GM23338 (cell line): Measurements from ENCODE around the gene SYT17. TPM values are rescaled to one million over a fixed set of nuclear protein-coding genes. Genes with fewer than 3 reads are reported as not detected.

Source experiments
- ATAC-seq: fragments of 200-7000 bp; cut with Tn5 transposase; 3 replicates; pipeline ENCODE4 v1.9.1; 2020
- DNase-seq: peaks from one replicate; pipeline ENCODE4 v3.0.0-alpha.2; 2015; ENCODE audit warnings: low spot score
- H2AFZ ChIP-seq: fragments of 200-600 bp; sonication (generic); 2 replicates; pipeline ENCODE4 v1.8.0; 2016; ENCODE audit warnings: antibody characterized with exemption, mild to moderate bottlenecking, moderate library complexity
- H3F3A ChIP-seq: fragments of 200-600 bp; sonication (generic); replicated peaks from 2 replicates; pipeline ENCODE4 v1.8.0; 2017; ENCODE audit warnings: antibody characterized with exemption, mixed run types, low read depth
- H3K27ac ChIP-seq: fragments of 200-600 bp; sonication (generic); 2 replicates; pipeline ENCODE4 v1.6.1; 2016; ENCODE audit warnings: low read depth
- H3K27me3 ChIP-seq: fragments of 200-600 bp; sonication (generic); 2 replicates; pipeline ENCODE4 v1.8.0; 2016; ENCODE audit warnings: mild to moderate bottlenecking, mixed run types, moderate library complexity; ENCODE audit not compliant: insufficient read depth
- H3K36me3 ChIP-seq: fragments of 200-600 bp; sonication (generic); 2 replicates; pipeline ENCODE4 v1.8.0; 2016; ENCODE audit warnings: mild to moderate bottlenecking; ENCODE audit not compliant: insufficient read depth
- H3K4me1 ChIP-seq: fragments of 200-600 bp; sonication (generic); 2 replicates; pipeline ENCODE4 v1.8.0; 2016; ENCODE audit warnings: mild to moderate bottlenecking, moderate library complexity; ENCODE audit not compliant: insufficient read depth
- H3K4me2 ChIP-seq: fragments of 200-600 bp; sonication (generic); 2 replicates; pipeline ENCODE4 v1.7.1; 2017; ENCODE audit warnings: mixed run types
- H3K4me3 ChIP-seq: fragments of 200-600 bp; sonication (generic); 2 replicates; pipeline ENCODE4 v1.6.1; 2016; ENCODE audit warnings: mixed run types
- H3K79me2 ChIP-seq: fragments of 200-600 bp; sonication (generic); replicated peaks from 2 replicates; pipeline ENCODE4 v1.8.0; 2017; ENCODE audit warnings: mild to moderate bottlenecking; ENCODE audit not compliant: insufficient read depth
- H3K9me2 ChIP-seq: fragments of 200-600 bp; sonication (generic); 2 replicates; pipeline ENCODE4 v1.8.0; 2017; ENCODE audit not compliant: insufficient read depth
- H4K20me1 ChIP-seq: fragments of 200-600 bp; sonication (generic); replicated peaks from 2 replicates; pipeline ENCODE4 v1.8.0; 2017; ENCODE audit warnings: mild to moderate bottlenecking; ENCODE audit not compliant: insufficient read depth
- H3K27ac Mint-ChIP-seq: 2 replicates; pipeline ENCODE4 v1.8.0; 2020; ENCODE audit warnings: inconsistent platforms, mild to moderate bottlenecking, moderate library complexity, mixed read lengths
- H3K27me3 Mint-ChIP-seq: 3 replicates; pipeline ENCODE4 v1.8.0; 2022; ENCODE audit warnings: low read depth, mild to moderate bottlenecking, moderate library complexity, mixed read lengths, inconsistent platforms; ENCODE audit not compliant: insufficient read depth, poor library complexity
- H3K36me3 Mint-ChIP-seq: 3 replicates; pipeline ENCODE4 v1.8.0; 2021; ENCODE audit warnings: low read depth, mild to moderate bottlenecking, inconsistent platforms, moderate library complexity, mixed read lengths
- H3K4me1 Mint-ChIP-seq: 3 replicates; pipeline ENCODE4 v1.8.0; 2020; ENCODE audit warnings: mild to moderate bottlenecking, inconsistent platforms, mixed read lengths
- H3K4me3 Mint-ChIP-seq: 3 replicates; pipeline ENCODE4 v1.8.0; 2021; ENCODE audit warnings: moderate library complexity, mild to moderate bottlenecking, inconsistent platforms, mixed read lengths
- H3K9me3 Mint-ChIP-seq: 3 replicates; pipeline ENCODE4 v1.8.0; 2020; ENCODE audit warnings: moderate library complexity, mild to moderate bottlenecking, inconsistent platforms, mixed read lengths
- EZH2 ChIP-seq: fragments of 200-600 bp; sonication (generic); IDR thresholded peaks from one replicate; pipeline ENCODE4 v1.8.0; 2017; ENCODE audit warnings: antibody characterized with exemption, mild to moderate bottlenecking, low read depth; ENCODE audit not compliant: unreplicated experiment
- STAT1 ChIP-seq: IDR thresholded peaks from one replicate; pipeline ENCODE4 v1.6.1; 2016; ENCODE audit warnings: antibody characterized with exemption; ENCODE audit not compliant: unreplicated experiment
- ZNF331 ChIP-seq: fragments of 250-450 bp; sonication (Bioruptor Pico); IDR thresholded peaks from 2 replicates; pipeline ENCODE4 v1.5.0; 2020; ENCODE audit warnings: low read depth, mild to moderate bottlenecking, moderate library complexity
- polyA plus RNA-seq: library from polyadenylated mRNA; unstranded; fragments of >200 nt; fragmentation: Nextera tagmentation; extraction: Ambion mirVana; gene quantifications from 2 replicates; pipeline ENCODE4 v1.2.1, GENCODE V29; 2016
- total RNA-seq: library from RNA; depleted of rRNA; stranded (reverse); fragments of >200 nt; shearing (Covaris generic); gene quantifications from 2 replicates; pipeline ENCODE4 v1.2.3, GENCODE V29; 2014
- TF ChIP-seq, protein P1 (sequence below): IDR thresholded peaks from 2 replicates; pipeline ENCODE4 v1.6.1; 2016; ENCODE audit warnings: antibody characterized with exemption
- TF ChIP-seq, protein P2 (sequence below), 2 experiments: fragments of 200-600 bp in 1 of 2; sonication (generic) in 1 of 2; conservative IDR thresholded peaks; 2 replicates each; pipeline versions ENCODE4 v1.5.1 to v1.6.1; 2016 to 2017; ENCODE audit warnings: antibody characterized with exemption in 2 of 2, low read depth in 2 of 2, mild to moderate bottlenecking in 2 of 2, moderate library complexity in 1 of 2

Gene SYT17
- total and polyA plus RNA-seq, 2 experiments from 2014 or later: 5.3 to 9.5 TPM

DNA sequence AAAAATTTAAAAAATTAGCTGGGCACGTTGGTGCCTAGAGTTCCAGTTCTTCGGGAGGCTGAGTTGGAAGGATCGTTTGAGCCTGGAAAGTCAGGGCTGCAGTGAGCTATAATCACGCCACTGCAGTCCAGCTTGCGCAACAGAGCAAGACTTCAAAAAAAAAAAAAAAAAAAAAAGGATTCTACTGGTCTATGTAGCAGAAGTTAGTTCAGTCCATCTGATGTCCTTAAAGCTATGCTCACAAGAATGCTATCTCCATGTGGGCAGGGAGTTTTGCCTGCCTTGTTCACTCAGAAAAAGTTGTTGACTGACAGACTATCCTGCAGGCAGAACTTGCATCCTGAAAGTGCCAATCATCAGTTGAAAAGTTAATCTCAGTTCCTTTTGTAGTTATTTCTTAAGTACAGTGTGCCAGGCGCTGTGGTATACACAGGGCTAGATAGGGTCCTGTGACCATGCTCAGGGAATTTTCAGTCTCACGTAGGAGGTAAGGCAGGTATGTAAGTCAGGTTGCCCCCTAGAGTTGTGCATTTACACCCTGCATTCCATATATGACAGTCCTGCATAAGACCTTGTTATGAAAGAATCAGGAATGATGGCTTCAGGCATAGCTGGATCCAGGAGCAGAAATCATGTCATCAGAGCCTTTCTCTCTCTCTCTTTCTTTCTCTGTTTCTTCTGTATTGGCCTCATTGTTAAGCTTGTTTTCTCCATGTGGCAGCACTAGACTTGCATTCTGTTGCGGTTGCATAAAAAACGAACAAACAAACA, 7.6 kb downstream of the SYT17 start:
- Histone ChIP-seq H3K9me2 (no peaks in the 10 kb centered on the region), H3K27me3 (peaks cover under 1% of the 10 kb centered on the region; the same call in 1 of the 2 replicates), H3F3A (no peaks in the 10 kb centered on the region), H3K79me2 (no peaks in the 10 kb centered on the region), H3K4me1 (no peaks in the 10 kb centered on the region), H4K20me1 (no peaks in the 10 kb centered on the region), H3K27ac (no peak overlapping the region), H2AFZ (no peak overlapping the region), H3K4me3 (no peak overlapping the region), H3K4me2 (no peak overlapping the region), H3K36me3 (no peaks in the 10 kb centered on the region)
- no peak for ATAC-seq
- no peak overlapping the region for H3K27ac Mint-ChIP-seq
- no peak overlapping the region for H3K4me3 Mint-ChIP-seq
- DNase-seq: no peak
- TF ChIP-seq ZNF331 (no peak), STAT1 (no peak)
- TF ChIP-seq, protein P1, sequence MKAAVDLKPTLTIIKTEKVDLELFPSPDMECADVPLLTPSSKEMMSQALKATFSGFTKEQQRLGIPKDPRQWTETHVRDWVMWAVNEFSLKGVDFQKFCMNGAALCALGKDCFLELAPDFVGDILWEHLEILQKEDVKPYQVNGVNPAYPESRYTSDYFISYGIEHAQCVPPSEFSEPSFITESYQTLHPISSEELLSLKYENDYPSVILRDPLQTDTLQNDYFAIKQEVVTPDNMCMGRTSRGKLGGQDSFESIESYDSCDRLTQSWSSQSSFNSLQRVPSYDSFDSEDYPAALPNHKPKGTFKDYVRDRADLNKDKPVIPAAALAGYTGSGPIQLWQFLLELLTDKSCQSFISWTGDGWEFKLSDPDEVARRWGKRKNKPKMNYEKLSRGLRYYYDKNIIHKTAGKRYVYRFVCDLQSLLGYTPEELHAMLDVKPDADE: no peak
- peaks cover 5% of the 10 kb centered on the region; the same call in 2 of the 3 replicates for H3K4me1 Mint-ChIP-seq
- no peaks in the 10 kb centered on the region; the same call in 2 of the 3 replicates for H3K36me3 Mint-ChIP-seq
- no peaks in the 10 kb centered on the region for H3K9me3 Mint-ChIP-seq
- no peaks in the 10 kb centered on the region for H3K27me3 Mint-ChIP-seq

DNA sequence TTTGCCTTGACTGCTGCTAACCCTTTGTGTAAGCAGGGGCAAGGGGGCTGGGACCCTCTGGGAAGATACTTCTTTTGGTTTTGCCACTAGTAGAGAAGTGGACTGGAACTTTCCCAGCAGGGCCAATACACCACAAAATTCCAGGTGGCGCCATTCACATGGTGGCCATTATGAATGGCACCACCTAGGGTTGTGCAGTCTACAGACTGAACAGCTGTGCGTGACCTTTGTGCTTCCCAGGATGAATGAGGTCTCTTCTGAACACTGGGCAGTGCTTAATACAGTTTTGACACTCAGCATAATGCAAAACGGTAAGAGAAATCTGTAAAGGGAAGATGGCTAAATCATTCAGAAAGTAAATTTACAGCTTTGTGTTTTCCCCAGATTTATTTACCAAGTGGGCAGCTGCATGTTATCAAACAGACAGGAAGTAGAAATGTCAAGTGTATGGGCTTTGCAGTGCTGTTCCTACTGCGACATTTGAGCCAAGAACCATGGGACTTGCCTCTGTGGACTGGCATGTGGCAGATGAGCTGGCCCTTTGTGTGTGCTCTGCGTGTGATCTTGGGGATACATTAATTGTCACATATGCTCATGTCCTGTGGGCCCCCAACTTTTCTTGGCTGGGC, 9.2 kb downstream of the SYT17 start:
- H3K4me3 ChIP-seq: no peak overlapping the region
- Mint-ChIP-seq H3K27ac (no peak overlapping the region), H3K9me3 (no peaks in the 10 kb centered on the region), H3K4me3 (no peak overlapping the region), H3K27me3 (no peaks in the 10 kb centered on the region), H3K36me3 (no peaks in the 10 kb centered on the region; the same call in 2 of the 3 replicates), H3K4me1 (peaks cover 5% of the 10 kb centered on the region; the same call in 2 of the 3 replicates)
- no peak for TF ChIP-seq EZH2
- TF ChIP-seq, protein P2, sequence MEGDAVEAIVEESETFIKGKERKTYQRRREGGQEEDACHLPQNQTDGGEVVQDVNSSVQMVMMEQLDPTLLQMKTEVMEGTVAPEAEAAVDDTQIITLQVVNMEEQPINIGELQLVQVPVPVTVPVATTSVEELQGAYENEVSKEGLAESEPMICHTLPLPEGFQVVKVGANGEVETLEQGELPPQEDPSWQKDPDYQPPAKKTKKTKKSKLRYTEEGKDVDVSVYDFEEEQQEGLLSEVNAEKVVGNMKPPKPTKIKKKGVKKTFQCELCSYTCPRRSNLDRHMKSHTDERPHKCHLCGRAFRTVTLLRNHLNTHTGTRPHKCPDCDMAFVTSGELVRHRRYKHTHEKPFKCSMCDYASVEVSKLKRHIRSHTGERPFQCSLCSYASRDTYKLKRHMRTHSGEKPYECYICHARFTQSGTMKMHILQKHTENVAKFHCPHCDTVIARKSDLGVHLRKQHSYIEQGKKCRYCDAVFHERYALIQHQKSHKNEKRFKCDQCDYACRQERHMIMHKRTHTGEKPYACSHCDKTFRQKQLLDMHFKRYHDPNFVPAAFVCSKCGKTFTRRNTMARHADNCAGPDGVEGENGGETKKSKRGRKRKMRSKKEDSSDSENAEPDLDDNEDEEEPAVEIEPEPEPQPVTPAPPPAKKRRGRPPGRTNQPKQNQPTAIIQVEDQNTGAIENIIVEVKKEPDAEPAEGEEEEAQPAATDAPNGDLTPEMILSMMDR (conservative IDR thresholded peaks at IDR 0.05; ENCODE audit: low read depth in 2 of 2): peak; percentile 53 to 63
- H3F3A ChIP-seq: no peaks in the 10 kb centered on the region
- H3K4me2 ChIP-seq: no peak overlapping the region
- H2AFZ ChIP-seq: no peak overlapping the region
- H3K27me3 ChIP-seq: no peaks in the 10 kb centered on the region
- H3K36me3 ChIP-seq: no peaks in the 10 kb centered on the region
- no peaks in the 10 kb centered on the region for H3K4me1 ChIP-seq
- peak; percentile 31 for DNase-seq
- ATAC-seq: no peak; the same call in 1 of the 3 replicates
- no peaks in the 10 kb centered on the region for H3K9me2 ChIP-seq
- no peaks in the 10 kb centered on the region for H3K79me2 ChIP-seq
- H4K20me1 ChIP-seq: no peaks in the 10 kb centered on the region
- no peak overlapping the region for H3K27ac ChIP-seq
